Stimulated activated CD8-positive, alpha-beta memory T cell treated with anti-CD3 and anti-CD28 coated beads, Interleukin-2, amount 100 ng/mL, for 1 hour (primary cell): ENCODE measurements around the gene PTPN21.

Experiments
- DNase-seq, 2 donors: peaks; one replicate each; pipeline ENCODE4 v3.0.0-alpha.2; 2020; ENCODE audit warnings: low read depth in 2 of 2

PTPN21 gene

GRCh38 chr14:88554457-88555286, at the start of gene PTPN21:
Gene PTPN21 (minus strand): TSS chr14:88555007. CDS start chr14:88550417, 4,590 bp downstream.
- DNase-seq: no peak

GRCh38 chr14:88604212-88604611, 49.4 kb upstream of the PTPN21 start:
- DNase-seq: no peak

- no peak for DNase-seq
Measured at GRCh38 chr14:88599761-88600439, 45.1 kb upstream of the PTPN21 start.

- DNase-seq: no peak
Measured at GRCh38 chr14:88599326-88599725, 44.5 kb upstream of the PTPN21 start.

DNA sequence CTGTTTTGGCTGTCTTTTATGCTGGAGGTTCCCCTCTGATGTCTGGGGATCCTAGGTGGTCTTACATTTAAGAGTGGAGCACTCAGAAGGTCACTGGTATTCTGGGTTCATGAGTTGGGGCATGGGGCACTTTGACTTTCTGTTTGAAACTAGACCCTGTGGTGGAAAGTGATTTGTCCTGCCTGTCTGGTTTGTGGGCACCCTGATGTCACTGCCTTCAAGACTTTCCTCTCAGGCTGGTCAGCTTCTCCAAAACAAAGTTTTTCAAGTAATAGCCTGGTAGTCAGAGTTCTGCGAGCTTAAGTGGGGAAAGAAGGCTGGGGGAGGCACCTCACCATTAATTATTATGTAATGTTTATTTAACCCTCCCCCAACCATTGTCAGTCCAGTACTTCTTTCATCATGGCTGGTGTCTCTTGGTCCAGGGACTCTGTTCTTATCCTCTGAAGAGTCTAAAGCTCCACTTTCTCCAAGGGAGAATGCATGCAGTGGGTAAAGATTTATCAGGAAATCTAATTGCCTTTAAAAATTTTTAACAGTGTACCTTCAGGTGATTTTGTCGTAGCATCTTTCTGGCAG, 43.4 kb upstream of the PTPN21 start:
- DNase-seq: no peak

- DNase-seq: no peak
Measured at GRCh38 chr14:88597601-88598000, 42.8 kb upstream of the PTPN21 start.

GRCh38 chr14:88597038-88597437, 42.2 kb upstream of the PTPN21 start:
- no peak for DNase-seq

DNA sequence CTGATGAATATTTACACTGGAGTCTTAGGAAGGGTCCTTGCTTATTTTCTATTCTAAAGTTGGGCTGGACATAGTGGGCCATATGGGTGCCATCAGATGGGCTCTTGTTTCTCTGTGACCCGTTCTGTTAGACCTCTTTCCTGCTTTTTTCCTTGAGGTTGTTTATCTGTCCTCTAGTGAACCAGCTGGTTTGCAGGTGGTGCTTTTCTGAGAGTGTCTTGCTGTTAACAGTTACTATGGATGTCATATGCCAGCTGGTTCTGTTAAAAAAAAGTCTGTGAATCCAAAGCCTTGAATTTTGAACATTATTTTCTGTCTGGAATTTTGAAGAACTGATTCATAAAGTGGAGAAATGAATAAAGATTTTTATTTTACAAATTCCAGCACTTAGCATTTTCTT, 37.2 kb upstream of the PTPN21 start:
- DNase-seq: no peak

GRCh38 chr14:88590173-88590572, 35.4 kb upstream of the PTPN21 start:
- no peak for DNase-seq

- no peak for DNase-seq
Measured at GRCh38 chr14:88588081-88588480, 33.3 kb upstream of the PTPN21 start.

DNA sequence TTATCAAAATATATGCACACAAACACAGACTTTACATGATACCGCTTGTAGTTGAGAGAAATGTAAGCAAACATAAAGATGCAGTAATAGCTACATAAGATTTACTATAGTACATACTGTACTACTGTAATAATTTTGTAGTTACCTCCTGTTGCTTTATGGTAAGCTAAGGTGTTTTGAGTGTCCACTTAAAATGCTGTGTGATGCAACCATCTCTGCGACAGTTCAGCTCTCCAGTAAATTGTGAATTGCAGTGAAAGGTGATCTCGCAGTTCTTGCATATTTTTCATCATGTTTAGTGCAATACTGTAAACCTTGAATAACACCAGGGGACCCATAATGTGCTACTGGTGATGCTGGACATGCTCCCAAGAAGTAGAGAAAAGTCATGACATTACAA, 29.6 kb upstream of the PTPN21 start:
- no peak for DNase-seq

DNA sequence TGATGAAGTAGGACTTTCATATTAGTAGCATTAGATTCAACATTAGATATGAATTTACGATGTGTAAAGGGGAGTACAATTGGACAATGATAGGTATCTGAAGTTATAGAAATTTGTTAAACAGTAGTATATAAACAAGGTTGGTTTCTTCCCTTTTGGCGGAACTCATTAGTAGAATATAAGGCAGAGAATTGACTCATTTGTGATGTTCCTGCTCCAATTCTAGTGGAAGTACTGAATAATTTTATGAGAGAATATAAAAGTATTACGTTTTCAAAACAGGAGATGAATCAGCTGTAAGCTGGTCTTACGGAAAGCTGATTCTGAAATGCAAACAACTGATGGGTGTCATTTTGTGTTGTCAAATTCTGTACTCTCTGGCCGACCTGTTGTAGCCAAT, 21.4 kb upstream of the PTPN21 start:
- DNase-seq: no peak

- DNase-seq: no peak
Measured at GRCh38 chr14:88572117-88572516, 17.3 kb upstream of the PTPN21 start.

DNA sequence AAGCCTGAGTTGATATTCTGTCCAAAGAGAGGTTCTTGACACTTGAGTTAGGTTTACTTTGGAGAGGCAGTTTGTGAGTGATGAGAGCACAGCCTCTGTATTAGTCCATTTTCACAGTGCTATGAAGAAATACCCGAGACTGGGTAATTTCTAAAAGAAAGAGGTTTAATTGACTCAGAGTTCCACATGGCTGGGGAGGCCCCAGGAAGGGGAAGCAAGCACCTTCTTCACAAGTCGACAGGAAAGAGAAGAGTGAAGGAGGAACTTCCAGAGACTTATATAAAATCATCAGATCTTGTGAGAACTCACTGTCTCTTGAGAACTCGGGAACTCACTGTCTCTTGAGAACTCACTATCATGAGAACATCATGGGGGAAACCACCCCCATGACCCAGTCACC, 13.4 kb upstream of the PTPN21 start:
- no peak for DNase-seq

DNA sequence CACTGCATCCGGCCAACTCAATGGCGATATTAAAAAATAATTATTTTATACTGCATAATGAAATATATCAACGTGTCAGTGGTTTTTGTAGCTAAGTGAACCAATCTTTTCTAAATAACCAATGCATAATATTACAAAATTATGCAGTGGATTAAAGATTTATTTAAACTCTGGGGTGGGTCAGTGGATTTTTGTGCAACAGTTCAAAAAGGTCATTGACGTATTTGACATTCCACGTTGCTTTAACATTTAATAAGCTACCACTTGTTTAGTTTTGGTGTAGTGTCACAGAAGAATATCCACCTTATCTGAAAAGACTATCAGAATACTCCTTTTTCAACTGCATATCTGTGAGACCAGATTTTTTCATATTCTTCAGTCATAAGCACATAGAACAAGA, 10.6 kb upstream of the PTPN21 start:
- no peak for DNase-seq

DNA sequence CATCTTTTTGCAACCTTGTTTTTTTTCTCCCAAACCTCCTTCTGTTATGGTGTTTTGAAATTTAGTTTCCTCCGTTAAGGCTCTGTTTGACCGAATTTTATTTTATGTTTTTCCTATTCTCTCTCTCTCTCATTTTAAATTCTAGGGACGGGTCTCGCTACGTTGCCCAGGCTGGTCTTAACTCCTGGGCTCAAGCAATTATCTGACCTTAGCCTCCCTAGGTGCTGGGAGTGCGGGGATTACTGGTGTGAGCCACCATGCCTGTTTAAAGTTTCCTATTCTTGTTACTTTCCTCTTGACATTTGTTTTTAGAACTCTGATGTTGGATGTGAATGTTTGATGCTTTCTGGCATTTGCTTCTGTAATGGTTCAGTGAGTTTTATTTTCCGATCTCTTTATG, 9.0 kb upstream of the PTPN21 start:
- no peak for DNase-seq

GRCh38 chr14:88562831-88563686, 8.3 kb upstream of the PTPN21 start, which contains the start of gene ZC3H14:
Gene ZC3H14 (plus strand): TSS chr14:88563037. CDS start chr14:88563134, 97 bp downstream.
- peak; percentile 71 to 78 for DNase-seq

- DNase-seq: no peak
Measured at GRCh38 chr14:88562532-88562830, 7.7 kb upstream of the PTPN21 start.

- no peak for DNase-seq
Measured at GRCh38 chr14:88559852-88560251, 5.0 kb upstream of the PTPN21 start.

- no peak for DNase-seq
Measured at GRCh38 chr14:88556581-88556980, 1.8 kb upstream of the PTPN21 start.

- DNase-seq: no peak
Measured at GRCh38 chr14:88553886-88554456, 836 bp downstream of the PTPN21 start.

- no peak for DNase-seq
Measured at GRCh38 chr14:88552876-88553275, 1.9 kb downstream of the PTPN21 start.
